Urothelium cell line (cell line): ENCODE data around the gene FOXD2.

Source experiments
- DNase-seq: peaks from one replicate; pipeline ENCODE4 v3.0.0; 2011; ENCODE audit warnings: low spot score, mixed read lengths
- FAIRE-seq: peaks from 2 replicates; lab custom pipeline; 2011; peaks lifted over from hg19 to GRCh38; lab: Jason Lieb, UNC

The FOXD2 gene

DNA sequence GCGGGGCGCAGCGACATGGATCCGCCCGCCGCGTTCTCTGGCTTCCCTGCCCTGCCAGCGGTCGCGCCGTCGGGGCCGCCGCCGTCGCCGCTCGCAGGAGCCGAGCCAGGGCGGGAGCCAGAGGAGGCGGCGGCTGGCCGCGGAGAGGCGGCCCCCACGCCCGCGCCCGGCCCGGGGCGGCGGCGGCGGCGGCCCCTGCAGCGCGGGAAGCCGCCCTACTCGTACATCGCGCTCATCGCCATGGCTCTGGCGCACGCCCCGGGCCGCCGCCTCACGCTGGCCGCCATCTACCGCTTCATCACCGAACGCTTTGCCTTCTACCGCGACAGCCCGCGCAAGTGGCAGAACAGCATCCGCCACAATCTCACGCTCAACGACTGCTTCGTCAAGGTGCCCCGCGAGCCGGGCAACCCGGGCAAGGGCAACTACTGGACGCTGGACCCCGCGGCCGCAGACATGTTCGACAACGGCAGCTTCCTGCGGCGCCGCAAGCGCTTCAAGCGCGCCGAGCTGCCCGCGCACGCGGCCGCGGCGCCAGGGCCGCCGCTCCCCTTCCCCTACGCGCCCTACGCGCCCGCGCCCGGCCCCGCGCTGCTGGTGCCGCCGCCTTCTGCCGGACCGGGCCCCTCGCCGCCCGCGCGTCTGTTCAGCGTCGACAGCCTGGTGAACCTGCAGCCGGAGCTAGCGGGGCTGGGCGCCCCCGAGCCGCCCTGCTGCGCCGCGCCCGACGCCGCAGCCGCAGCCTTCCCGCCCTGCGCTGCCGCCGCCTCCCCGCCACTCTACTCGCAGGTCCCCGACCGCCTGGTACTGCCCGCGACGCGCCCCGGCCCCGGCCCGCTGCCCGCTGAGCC lies 21.3 kb upstream of the FOXD2 start:
- DNase-seq = no peak
- no peak for FAIRE-seq

GRCh38 chr1:47417170-47418044 lies 20.4 kb upstream of the FOXD2 start:
- DNase-seq (no peak), FAIRE-seq (no peak)

DNA sequence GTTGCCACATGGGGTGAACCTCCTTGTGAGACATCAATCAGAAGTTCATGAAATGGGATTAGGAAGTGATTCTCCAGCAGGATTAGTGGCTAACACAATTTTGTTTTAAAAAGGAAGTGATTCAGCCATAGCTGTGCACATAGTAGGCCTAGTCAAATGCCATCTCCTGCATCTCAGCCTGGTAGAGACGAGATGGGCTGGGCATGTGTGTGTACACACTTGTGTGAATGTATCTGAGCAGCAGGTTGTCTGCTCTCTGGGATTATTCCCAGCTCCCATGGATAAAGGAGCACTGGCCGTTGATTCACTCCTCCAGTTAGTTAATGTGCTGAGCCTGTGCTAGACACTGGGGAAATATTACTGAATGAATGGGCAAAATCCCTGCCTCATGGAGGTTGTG lies 19.7 kb upstream of the FOXD2 start:
- no peak for FAIRE-seq

GRCh38 chr1:47418681-47419325 lies 19.0 kb upstream of the FOXD2 start:
- FAIRE-seq (no peak), DNase-seq (no peak)

More for the DNA sequence above, 19.7 kb upstream of the FOXD2 start:
- no peak for DNase-seq

DNA sequence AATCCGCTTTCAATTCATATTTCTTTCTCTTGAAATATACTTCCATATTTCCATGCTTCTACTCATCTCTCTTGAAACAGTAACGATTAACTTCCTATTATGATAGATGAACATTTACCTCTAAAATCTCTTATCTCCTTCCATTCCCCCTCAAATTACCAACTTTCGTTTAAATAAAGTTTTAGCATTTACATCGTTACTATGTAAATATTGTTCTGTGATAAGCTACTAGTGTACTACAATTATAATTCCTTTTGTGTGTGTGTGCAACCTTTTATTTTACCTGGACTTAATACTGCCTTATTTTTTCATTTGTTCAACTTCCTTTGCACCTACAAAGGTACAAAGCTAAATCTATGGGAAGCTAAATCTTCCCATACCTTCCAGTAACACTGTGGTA lies 17.3 kb upstream of the FOXD2 start:
- DNase-seq = no peak
- no peak for FAIRE-seq

DNA sequence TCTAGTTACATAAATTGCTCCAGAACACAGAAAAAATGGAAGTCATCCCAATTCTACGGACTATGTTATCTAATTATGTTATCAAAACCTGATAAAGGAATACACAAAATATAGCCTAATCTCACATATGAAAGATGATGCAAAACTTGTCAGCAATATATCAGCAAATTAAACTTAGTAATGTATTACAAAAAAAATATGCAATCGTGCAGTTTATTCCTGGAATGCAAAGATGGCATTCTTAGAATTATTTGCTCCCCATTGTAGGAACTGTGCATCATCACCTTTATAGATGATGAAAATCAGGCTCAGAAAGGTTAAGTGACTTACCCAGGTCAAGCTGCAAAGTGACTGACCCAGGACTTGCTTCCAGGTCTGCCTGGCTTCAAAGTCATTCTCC lies 14.0 kb upstream of the FOXD2 start:
- FAIRE-seq (no peak), DNase-seq (no peak)

GRCh38 chr1:47424336-47424982 lies 13.4 kb upstream of the FOXD2 start:
- DNase-seq = peak; percentile 79
- FAIRE-seq = no peak

DNA sequence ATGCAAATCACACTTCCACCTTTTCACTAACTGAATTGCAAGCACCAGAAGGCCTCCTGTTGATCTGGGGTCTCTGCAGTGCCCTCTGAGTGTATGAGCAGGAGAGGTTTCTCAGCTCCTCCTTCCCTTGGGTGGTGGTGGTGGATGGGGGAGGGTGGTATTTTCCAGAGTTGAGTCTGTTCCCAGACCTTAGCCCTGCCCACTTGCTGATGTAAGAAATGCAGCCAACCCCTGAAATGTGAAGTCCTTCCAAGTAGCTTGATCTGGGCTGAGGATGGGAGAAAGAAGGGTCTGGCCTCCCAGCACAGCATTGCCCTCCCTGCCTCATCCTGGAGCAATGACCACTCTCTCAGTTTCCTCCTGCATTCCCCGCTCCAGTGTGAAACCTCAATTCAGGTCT lies 6.3 kb upstream of the FOXD2 start:
- peak; percentile 37 for DNase-seq
- peak; percentile 13 for FAIRE-seq

- no peak for FAIRE-seq
- peak; percentile 78 for DNase-seq
Measured at GRCh38 chr1:47432071-47433036, 5.5 kb upstream of the FOXD2 start.

DNA sequence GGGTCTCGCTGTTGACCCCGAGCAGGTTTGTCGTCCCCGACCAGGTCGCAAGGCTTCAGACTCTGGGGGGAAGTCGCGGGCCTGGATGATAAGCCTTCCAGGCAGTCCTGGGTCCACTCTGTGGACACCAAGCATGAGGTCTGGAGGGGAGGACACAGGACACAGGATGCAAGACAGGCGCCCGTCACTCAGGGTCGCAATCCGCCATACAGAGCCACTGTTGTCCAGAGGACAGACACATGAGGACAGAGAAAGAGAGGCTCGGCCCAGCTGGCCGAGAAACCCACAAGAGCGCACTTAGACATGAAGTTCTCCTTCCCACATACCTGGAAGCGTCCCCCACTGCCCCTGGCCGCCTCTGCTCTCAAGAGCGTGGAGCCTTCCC lies 4.8 kb upstream of the FOXD2 start:
- DNase-seq (no peak), FAIRE-seq (no peak)

DNA sequence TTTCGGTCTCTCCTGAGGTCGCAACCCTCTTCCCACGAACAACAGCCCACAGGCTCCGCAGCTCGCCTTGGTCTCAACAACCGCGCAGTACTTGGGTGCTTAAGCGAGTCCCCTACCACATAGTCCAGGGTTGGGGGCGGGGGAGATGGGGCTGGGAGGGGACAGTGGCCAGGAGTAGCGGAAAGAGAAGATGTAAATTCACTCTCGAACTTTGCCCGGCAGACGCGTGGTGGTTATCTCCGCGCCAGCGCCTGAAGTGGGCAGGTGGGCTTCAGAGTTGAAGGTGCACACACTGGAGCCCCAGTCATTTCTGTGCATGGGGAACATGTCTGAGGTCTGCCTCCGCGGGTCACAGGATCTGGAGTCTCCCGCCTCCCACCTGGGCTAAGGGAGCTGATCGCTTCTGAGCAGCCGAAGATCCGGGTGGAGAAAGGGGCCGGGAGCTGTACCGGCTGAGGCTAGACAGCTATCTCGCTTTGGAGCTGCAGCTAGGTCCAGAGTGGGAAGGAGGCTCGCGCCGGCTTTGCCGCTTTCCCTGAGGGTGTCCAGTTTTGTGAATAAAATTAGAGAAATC lies 4.3 kb upstream of the FOXD2 start:
- no peak for FAIRE-seq

DNA sequence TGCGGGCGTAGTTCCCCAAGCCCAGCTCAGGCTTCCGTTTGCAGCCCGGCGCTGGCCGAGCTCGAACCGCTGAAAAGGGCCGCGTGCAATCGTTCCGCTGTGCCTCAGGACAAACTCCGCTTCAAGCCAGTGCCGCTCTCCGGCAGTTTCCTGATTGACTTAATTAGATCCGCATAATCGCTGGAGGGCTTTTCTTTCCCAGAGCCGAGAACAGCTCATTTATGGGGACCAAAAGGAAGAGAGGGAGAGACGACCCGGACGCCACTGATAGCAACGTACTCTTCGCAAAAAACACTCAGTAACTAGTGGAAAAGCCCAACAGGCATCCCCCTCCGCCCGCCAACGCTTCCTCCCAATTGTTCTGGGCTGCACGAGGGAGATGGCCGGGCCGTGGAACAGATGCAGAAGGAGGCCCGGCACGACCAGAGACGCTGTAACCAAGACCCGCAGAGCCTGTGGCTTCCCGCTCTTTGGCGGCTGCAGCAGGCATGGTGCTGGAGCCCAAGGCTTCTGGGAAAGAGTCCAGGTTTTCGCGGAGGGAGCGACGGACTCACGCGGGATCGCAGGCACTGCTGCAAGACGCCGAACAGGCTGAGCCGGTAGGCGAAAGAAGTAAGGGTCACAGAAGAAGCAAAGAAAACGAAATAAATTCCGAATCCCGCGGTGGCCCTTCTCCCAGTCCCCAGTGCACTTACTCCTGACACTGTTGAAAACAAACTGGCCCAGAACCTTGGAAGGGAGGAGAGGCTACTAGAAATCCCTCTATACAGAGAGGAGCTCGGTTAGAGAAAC lies 3.6 kb upstream of the FOXD2 start:
- DNase-seq (no peak), FAIRE-seq (no peak)

More for the DNA sequence above, 4.3 kb upstream of the FOXD2 start:
- no peak for DNase-seq

- FAIRE-seq (no peak), DNase-seq (no peak)
Measured at GRCh38 chr1:47435506-47436303, 2.1 kb upstream of the FOXD2 start.

DNA sequence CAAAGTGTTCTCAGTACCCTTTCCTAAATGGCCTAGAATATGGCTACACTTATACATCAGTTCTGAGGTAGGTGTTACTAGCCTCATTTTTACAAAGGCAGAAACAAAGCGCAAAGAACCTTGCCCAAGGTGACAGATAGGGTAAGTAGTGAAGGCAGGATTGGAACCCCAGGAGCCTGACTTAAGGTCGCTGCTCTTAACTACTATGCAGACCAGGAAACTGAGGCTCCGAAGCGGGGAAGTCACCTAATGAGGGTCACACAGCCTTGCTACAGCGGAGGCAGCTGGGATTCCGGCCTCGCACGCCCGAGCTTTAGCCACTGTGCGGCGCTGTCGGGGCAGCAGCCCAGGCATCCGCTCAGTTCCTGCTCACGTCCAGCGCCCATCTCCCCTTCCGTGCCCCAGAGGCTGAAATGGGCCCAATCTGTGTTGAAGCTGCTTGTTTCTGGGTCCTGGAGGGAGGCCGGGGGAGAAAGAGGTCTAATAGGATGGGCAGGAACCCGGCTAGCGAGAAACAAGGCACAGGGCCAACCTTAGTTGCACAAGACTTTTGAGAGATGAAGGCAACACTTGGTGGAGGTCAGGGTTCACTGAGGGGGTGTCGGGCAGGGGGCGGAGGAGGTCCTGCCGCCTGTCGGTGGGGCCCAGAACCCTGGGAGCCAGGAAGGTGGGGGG lies 1.4 kb upstream of the FOXD2 start:
- peak; percentile 20 for FAIRE-seq
- DNase-seq = peak; percentile 90

DNA sequence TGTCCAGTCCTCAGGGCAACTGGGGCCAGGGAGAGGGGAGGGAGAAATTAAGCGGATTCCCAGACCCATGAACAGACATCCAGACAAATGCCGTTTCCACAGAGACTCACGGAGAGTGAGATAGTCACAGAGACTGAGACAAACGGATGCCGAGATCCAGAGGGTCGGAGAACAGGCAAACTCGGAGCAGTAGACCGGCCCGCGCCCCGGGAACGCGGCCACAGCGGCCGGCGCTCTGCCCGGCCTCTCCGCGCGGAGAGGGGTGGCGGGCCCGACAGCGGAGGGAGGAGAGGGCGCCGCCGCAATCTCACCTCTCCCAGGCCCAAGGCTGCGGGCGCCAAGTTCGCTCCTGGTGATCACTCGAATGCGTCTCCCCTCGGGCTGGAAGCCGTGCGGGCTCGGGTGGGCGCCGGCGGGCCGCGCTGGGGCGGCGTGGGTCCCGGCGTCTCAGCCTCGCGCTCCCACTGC lies 831 bp upstream of the FOXD2 start:
- DNase-seq (peak; percentile 33), FAIRE-seq (no peak)

DNA sequence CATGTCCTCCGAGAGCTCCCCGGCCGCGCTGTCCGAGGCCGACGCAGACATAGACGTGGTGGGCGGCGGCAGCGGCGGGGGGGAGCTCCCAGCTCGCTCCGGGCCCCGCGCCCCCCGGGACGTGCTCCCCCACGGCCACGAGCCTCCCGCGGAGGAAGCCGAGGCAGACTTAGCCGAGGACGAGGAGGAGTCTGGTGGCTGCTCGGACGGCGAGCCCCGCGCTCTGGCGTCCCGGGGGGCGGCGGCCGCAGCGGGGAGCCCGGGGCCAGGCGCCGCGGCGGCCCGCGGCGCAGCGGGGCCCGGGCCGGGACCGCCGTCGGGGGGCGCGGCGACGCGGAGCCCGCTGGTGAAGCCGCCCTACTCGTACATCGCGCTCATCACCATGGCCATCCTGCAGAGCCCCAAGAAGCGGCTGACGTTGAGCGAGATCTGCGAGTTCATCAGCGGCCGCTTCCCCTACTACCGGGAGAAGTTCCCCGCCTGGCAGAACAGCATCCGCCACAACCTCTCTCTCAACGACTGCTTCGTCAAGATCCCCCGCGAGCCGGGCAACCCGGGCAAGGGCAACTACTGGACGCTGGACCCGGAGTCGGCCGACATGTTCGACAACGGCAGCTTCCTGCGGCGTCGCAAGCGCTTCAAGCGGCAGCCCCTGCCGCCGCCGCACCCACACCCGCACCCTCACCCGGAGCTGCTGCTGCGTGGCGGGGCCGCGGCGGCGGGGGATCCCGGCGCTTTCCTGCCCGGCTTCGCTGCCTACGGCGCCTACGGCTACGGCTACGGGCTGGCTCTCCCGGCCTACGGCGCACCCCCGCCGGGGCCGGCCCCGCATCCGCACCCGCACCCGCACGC lies 547 bp downstream of the FOXD2 start:
- DNase-seq (peak; percentile 35), FAIRE-seq (no peak)
